Neuronal stem cell (in vitro differentiated cells): ENCODE data around the gene ZNF549.

ENCODE experiments used
- DNase-seq: peaks from one replicate; pipeline ENCODE4 v3.0.0-alpha.2; 2013; ENCODE audit warnings: low spot score
- H2AFZ ChIP-seq: one replicate; pipeline ENCODE4 v1.6.1; 2013; ENCODE audit warnings: mild to moderate bottlenecking, low read length, inconsistent platforms
- H2AK5ac ChIP-seq: 2 replicates; pipeline ENCODE4 v1.6.1; 2013; ENCODE audit warnings: low read depth, mild to moderate bottlenecking, inconsistent platforms, low read length, moderate library complexity, mixed read lengths
- H2BK120ac ChIP-seq: 2 replicates; pipeline ENCODE4 v1.6.1; 2013; ENCODE audit warnings: low read depth, mild to moderate bottlenecking, inconsistent platforms, low read length, moderate library complexity, mixed read lengths
- H2BK12ac ChIP-seq: one replicate; pipeline ENCODE4 v1.6.1; 2013; ENCODE audit warnings: low read length, inconsistent platforms
- H2BK15ac ChIP-seq: 2 replicates; pipeline ENCODE4 v1.6.1; 2013; ENCODE audit warnings: mild to moderate bottlenecking, low read length, inconsistent platforms, mixed read lengths
- H2BK5ac ChIP-seq: one replicate; pipeline ENCODE4 v1.6.1; 2013; ENCODE audit warnings: inconsistent platforms, mild to moderate bottlenecking, low read length, moderate library complexity
- H3K14ac ChIP-seq: one replicate; pipeline ENCODE4 v1.6.1; 2013; ENCODE audit warnings: low read length, inconsistent platforms
- H3K18ac ChIP-seq: 2 replicates; pipeline ENCODE4 v1.6.1; 2013; ENCODE audit warnings: low read length, inconsistent platforms
- H3K23ac ChIP-seq: 2 replicates; pipeline ENCODE4 v1.6.1; 2013; ENCODE audit warnings: low read depth, mild to moderate bottlenecking, mixed read lengths, low read length, inconsistent platforms; ENCODE audit not compliant: poor library complexity
- H3K27ac ChIP-seq: replicated peaks from 3 replicates; pipeline ENCODE4 v1.5.1; 2013; ENCODE audit warnings: low read length, inconsistent platforms
- H3K27me3 ChIP-seq, 3 experiments: 2 replicates each; pipeline ENCODE4 v1.6.1; 2013; ENCODE audit warnings: low read length in 3 of 3, mild to moderate bottlenecking in 2 of 3, inconsistent platforms in 1 of 3, low read depth in 1 of 3, mixed read lengths in 1 of 3, moderate library complexity in 1 of 3; ENCODE audit not compliant: control insufficient read depth in 3 of 3, insufficient read depth in 3 of 3
- H3K36me3 ChIP-seq, 2 donors: replicated peaks in 1 of 2; 2 replicates each; pipeline ENCODE4 v1.6.1; 2013; ENCODE audit warnings: low read length in 2 of 2; ENCODE audit not compliant: control insufficient read depth in 2 of 2, insufficient read depth in 2 of 2
- H3K4ac ChIP-seq: 2 replicates; pipeline ENCODE4 v1.6.1; 2013; ENCODE audit warnings: inconsistent platforms, mild to moderate bottlenecking, low read length, moderate library complexity
- H3K4me1 ChIP-seq, 2 donors: 1 replicate in 1 of 2; 2 replicates in 1 of 2; pipeline ENCODE4 v1.6.1; 2013; ENCODE audit warnings: low read length in 2 of 2, low read depth in 1 of 2; ENCODE audit not compliant: control insufficient read depth in 2 of 2, insufficient read depth in 1 of 2
- H3K4me2 ChIP-seq: one replicate; pipeline ENCODE4 v1.6.1; 2013; ENCODE audit warnings: mild to moderate bottlenecking, low read length, inconsistent platforms; ENCODE audit not compliant: insufficient read depth, poor library complexity, severe bottlenecking
- H3K4me3 ChIP-seq, 2 donors: 2 replicates each; pipeline ENCODE4 v1.5.1; 2013; ENCODE audit warnings: low read length in 2 of 2, mild to moderate bottlenecking in 2 of 2, inconsistent platforms in 1 of 2, moderate library complexity in 1 of 2
- H3K79me1 ChIP-seq: one replicate; pipeline ENCODE4 v1.6.1; 2013; ENCODE audit warnings: low read depth, mild to moderate bottlenecking, inconsistent platforms, low read length, moderate library complexity
- H3K9ac ChIP-seq: one replicate; pipeline ENCODE4 v1.6.1; 2013; ENCODE audit warnings: mild to moderate bottlenecking, low read depth, low read length, inconsistent platforms; ENCODE audit not compliant: poor library complexity
- H3K9me3 ChIP-seq, 2 donors: replicated peaks in 1 of 2; 2 replicates each; pipeline versions ENCODE3 to v1.6.1; 2013; ENCODE audit warnings: low read length in 2 of 2, mild to moderate bottlenecking in 2 of 2, inconsistent platforms in 1 of 2, low read depth in 1 of 2, mixed read lengths in 1 of 2, moderate library complexity in 1 of 2; ENCODE audit not compliant: control insufficient read depth in 2 of 2, insufficient read depth in 1 of 2
- H4K8ac ChIP-seq: one replicate; pipeline ENCODE4 v1.6.1; 2013; ENCODE audit warnings: low read depth, mild to moderate bottlenecking, inconsistent platforms, low read length, moderate library complexity
- H4K91ac ChIP-seq: one replicate; pipeline ENCODE4 v1.6.1; 2013; ENCODE audit warnings: low read length, low read depth, mild to moderate bottlenecking, inconsistent platforms; ENCODE audit not compliant: poor library complexity
- WGBS, 2 donors: extraction: QIAGEN DNeasy Blood & Tissue Kit; methylation state at CpG; one replicate each; pipeline ENCODE4 v1.1.7; 2013; ENCODE audit warnings: missing lambda C conversion rate in 2 of 2, mixed read lengths in 1 of 2; ENCODE audit not compliant: insufficient read length in 2 of 2, insufficient replicate concordance in 1 of 2; ENCODE audit errors: extremely low coverage in 2 of 2; 5-methylcytosine and 5-hydroxymethylcytosine counted together

The ZNF549 gene

GRCh38 chr19:57566396-57567265 is 39.5 kb downstream of the ZNF549 start:
- Histone ChIP-seq H3K18ac (no peak overlapping the region), H3K9ac (no peak overlapping the region), H2BK5ac (no peak overlapping the region), H3K27me3 (no peaks in the 10 kb centered on the region), H3K27ac (no peak overlapping the region), H3K4me1 (no peaks in the 10 kb centered on the region), H3K4me2 (no peak overlapping the region), H2BK120ac (no peak overlapping the region), H2BK15ac (no peak overlapping the region), H2AK5ac (no peak overlapping the region), H3K4ac (no peak overlapping the region), H3K79me1 (no peaks in the 10 kb centered on the region), H3K9me3 (peaks cover 48 to 71% of the 10 kb centered on the region in 2 donors), H3K36me3 (peaks cover 5 to 17% of the 10 kb centered on the region in 2 donors), H4K91ac (no peak overlapping the region), H3K23ac (no peak overlapping the region), H2AFZ (no peak overlapping the region), H3K14ac (no peak overlapping the region), H3K4me3 (no peak overlapping the region), H2BK12ac (no peak overlapping the region), H4K8ac (no peak overlapping the region)
- WGBS, 2 donors: no CpG with 5 or more reads among the region's 7 CpGs
- DNase-seq: no peak

- Histone ChIP-seq H3K14ac (no peak overlapping the region), H3K9ac (no peak overlapping the region), H2AK5ac (no peak overlapping the region), H2BK120ac (no peak overlapping the region), H4K91ac (no peak overlapping the region), H2BK12ac (no peak overlapping the region), H3K4ac (no peak overlapping the region), H3K18ac (no peak overlapping the region), H4K8ac (no peak overlapping the region), H3K9me3 (peaks cover 78 to 88% of the 10 kb centered on the region in 2 donors), H3K4me2 (no peak overlapping the region), H3K27me3 (no peaks in the 10 kb centered on the region), H3K27ac (no peak overlapping the region), H3K36me3 (peaks cover 42 to 57% of the 10 kb centered on the region in 2 donors), H3K23ac (no peak overlapping the region), H2BK15ac (no peak overlapping the region), H3K79me1 (no peaks in the 10 kb centered on the region), H3K4me3 (no peak overlapping the region), H2BK5ac (no peak overlapping the region), H3K4me1 (no peaks in the 10 kb centered on the region), H2AFZ (no peak overlapping the region)
- DNase-seq: no peak
Observed at GRCh38 chr19:57570707-57571106, 43.6 kb downstream of the ZNF549 start.

- Histone ChIP-seq H3K36me3 (peaks cover 53 to 75% of the 10 kb centered on the region in 2 donors), H2BK15ac (no peak overlapping the region)
Observed at GRCh38 chr19:57572415-57572947, 45.3 kb downstream of the ZNF549 start.

GRCh38 chr19:57576661-57577060 is 49.5 kb downstream of the ZNF549 start:
- Histone ChIP-seq H2BK12ac (no peak overlapping the region), H3K14ac (no peak overlapping the region), H3K23ac (no peak overlapping the region), H2BK15ac (no peak overlapping the region), H3K9ac (no peak overlapping the region), H3K27ac (no peak overlapping the region), H3K9me3 (peaks cover 53 to 66% of the 10 kb centered on the region in 2 donors), H2BK5ac (no peak overlapping the region), H3K18ac (no peak overlapping the region), H4K91ac (no peak overlapping the region), H3K27me3 (no peaks in the 10 kb centered on the region), H2AK5ac (no peak overlapping the region), H3K36me3 (peaks cover 48 to 62% of the 10 kb centered on the region in 2 donors), H3K4me1 (peaks cover 2 to 5% of the 10 kb centered on the region in 2 donors), H3K4me3 (peak overlapping the region in 1 of 2 donors; percentile 14), H2AFZ (no peak overlapping the region), H2BK120ac (no peak overlapping the region), H3K79me1 (peaks cover 6% of the 10 kb centered on the region), H3K4ac (no peak overlapping the region), H3K4me2 (no peak overlapping the region), H4K8ac (no peak overlapping the region)
- DNase-seq: no peak

More at GRCh38 chr19:57572415-57572947, 45.3 kb downstream of the ZNF549 start:
- no peak overlapping the region for H3K4me2 ChIP-seq
- no peak overlapping the region for H3K14ac ChIP-seq
- no peak overlapping the region for H3K4ac ChIP-seq
- H3K23ac ChIP-seq: no peak overlapping the region
- no peak overlapping the region for H2BK5ac ChIP-seq
- no peak overlapping the region for H4K8ac ChIP-seq
- peaks cover 82 to 88% of the 10 kb centered on the region in 2 donors for H3K9me3 ChIP-seq
- H3K4me1 ChIP-seq: no peaks in the 10 kb centered on the region
- H2AK5ac ChIP-seq: no peak overlapping the region
- no peak overlapping the region for H3K9ac ChIP-seq
- DNase-seq: no peak
- no peak overlapping the region for H3K27ac ChIP-seq
- H3K18ac ChIP-seq: no peak overlapping the region
- WGBS, 2 donors: no CpG with 5 or more reads among the region's 3 CpGs
- no peak overlapping the region for H2AFZ ChIP-seq
- no peak overlapping the region for H4K91ac ChIP-seq
- no peak overlapping the region for H2BK120ac ChIP-seq
- H2BK12ac ChIP-seq: no peak overlapping the region
- H3K79me1 ChIP-seq: no peaks in the 10 kb centered on the region
- H3K27me3 ChIP-seq: no peaks in the 10 kb centered on the region
- no peak overlapping the region for H3K4me3 ChIP-seq
